Skeletal muscle satellite cell (primary cell): ENCODE data around the gene PLCB1.

Experiments used
- H3K27me3 ChIP-seq: 2 replicates; pipeline ENCODE4 v1.7.0; 2013; ENCODE audit warnings: low read length; ENCODE audit not compliant: control insufficient read depth, insufficient read depth
- H3K36me3 ChIP-seq: 2 replicates; pipeline ENCODE4 v1.7.0; 2013; ENCODE audit warnings: mild to moderate bottlenecking, control low read depth, low read length; ENCODE audit not compliant: insufficient read depth
- H3K4me1 ChIP-seq: 2 replicates; pipeline ENCODE4 v1.7.0; 2013; ENCODE audit warnings: low read length; ENCODE audit not compliant: control insufficient read depth, insufficient read depth
- H3K4me2 ChIP-seq: 2 replicates; pipeline ENCODE4 v1.7.0; 2013; ENCODE audit warnings: mild to moderate bottlenecking, low read length
- H3K4me3 ChIP-seq: 2 replicates; pipeline ENCODE4 v1.7.0; 2013; ENCODE audit warnings: low read length
- H3K9ac ChIP-seq: 2 replicates; pipeline ENCODE4 v1.7.0; 2013; ENCODE audit warnings: mild to moderate bottlenecking, low read depth, low read length, moderate library complexity
- H3K9me3 ChIP-seq: replicated peaks from 2 replicates; pipeline ENCODE4 v1.7.0; 2013; ENCODE audit warnings: mild to moderate bottlenecking, control low read depth, low read length

The PLCB1 gene

GRCh38 chr20:8778387-8778786 lies 646.3 kb downstream of the PLCB1 start:
- Histone ChIP-seq H3K4me1 (peaks cover 17% of the 10 kb centered on the region), H3K4me3 (no peak overlapping the region), H3K9ac (no peak overlapping the region), H3K36me3 (no peaks in the 10 kb centered on the region), H3K27me3 (no peaks in the 10 kb centered on the region), H3K9me3 (no peaks in the 10 kb centered on the region), H3K4me2 (no peak overlapping the region)

- H3K9ac ChIP-seq = no peak overlapping the region
- H3K4me1 ChIP-seq = peaks cover 13% of the 10 kb centered on the region
- H3K27me3 ChIP-seq = no peaks in the 10 kb centered on the region
- H3K4me2 ChIP-seq = no peak overlapping the region
- H3K36me3 ChIP-seq = no peaks in the 10 kb centered on the region
- no peak overlapping the region for H3K4me3 ChIP-seq
- H3K9me3 ChIP-seq = no peaks in the 10 kb centered on the region
These were observed 648.8 kb downstream of the PLCB1 start for GRCh38 chr20:8780915-8781314.

- Histone ChIP-seq H3K36me3 (no peaks in the 10 kb centered on the region), H3K4me2 (peak overlapping the region; percentile 6), H3K9ac (no peak overlapping the region), H3K27me3 (no peaks in the 10 kb centered on the region), H3K4me1 (peaks cover 13% of the 10 kb centered on the region), H3K4me3 (no peak overlapping the region), H3K9me3 (no peaks in the 10 kb centered on the region)
These were observed 650.7 kb downstream of the PLCB1 start for GRCh38 chr20:8782804-8783203.

- Histone ChIP-seq H3K9ac (no peak overlapping the region), H3K9me3 (no peaks in the 10 kb centered on the region), H3K4me3 (no peak overlapping the region), H3K4me1 (peaks cover 13% of the 10 kb centered on the region), H3K36me3 (no peaks in the 10 kb centered on the region), H3K4me2 (no peak overlapping the region), H3K27me3 (no peaks in the 10 kb centered on the region)
These were observed 651.7 kb downstream of the PLCB1 start for GRCh38 chr20:8783734-8784133.

GRCh38 chr20:8786383-8786782 lies 654.3 kb downstream of the PLCB1 start:
- Histone ChIP-seq H3K27me3 (no peaks in the 10 kb centered on the region), H3K9me3 (no peaks in the 10 kb centered on the region), H3K4me3 (no peak overlapping the region), H3K9ac (no peak overlapping the region), H3K4me1 (peaks cover 13% of the 10 kb centered on the region), H3K36me3 (no peaks in the 10 kb centered on the region), H3K4me2 (no peak overlapping the region)

GRCh38 chr20:8787090-8787489 lies 655.0 kb downstream of the PLCB1 start:
- Histone ChIP-seq H3K4me1 (peaks cover 13% of the 10 kb centered on the region), H3K9ac (no peak overlapping the region), H3K4me3 (no peak overlapping the region), H3K4me2 (no peak overlapping the region), H3K27me3 (no peaks in the 10 kb centered on the region), H3K36me3 (no peaks in the 10 kb centered on the region), H3K9me3 (no peaks in the 10 kb centered on the region)

- Histone ChIP-seq H3K36me3 (no peaks in the 10 kb centered on the region), H3K27me3 (no peaks in the 10 kb centered on the region)
These were observed 656.2 kb downstream of the PLCB1 start for GRCh38 chr20:8788275-8788674.

GRCh38 chr20:8788831-8789230 lies 656.8 kb downstream of the PLCB1 start:
- H3K4me3 ChIP-seq = no peak overlapping the region
- H3K36me3 ChIP-seq = no peaks in the 10 kb centered on the region
- peaks cover under 1% of the 10 kb centered on the region for H3K4me1 ChIP-seq
- H3K9me3 ChIP-seq = no peaks in the 10 kb centered on the region
- H3K27me3 ChIP-seq = no peaks in the 10 kb centered on the region
- H3K9ac ChIP-seq = no peak overlapping the region
- no peak overlapping the region for H3K4me2 ChIP-seq

More at GRCh38 chr20:8788275-8788674, 656.2 kb downstream of the PLCB1 start:
- no peak overlapping the region for H3K4me2 ChIP-seq
- H3K9ac ChIP-seq = no peak overlapping the region
- H3K4me1 ChIP-seq = peaks cover 4% of the 10 kb centered on the region
- no peaks in the 10 kb centered on the region for H3K9me3 ChIP-seq
- no peak overlapping the region for H3K4me3 ChIP-seq

- Histone ChIP-seq H3K9me3 (no peaks in the 10 kb centered on the region), H3K4me1 (no peaks in the 10 kb centered on the region), H3K9ac (peak overlapping the region; percentile 17), H3K36me3 (no peaks in the 10 kb centered on the region), H3K27me3 (no peaks in the 10 kb centered on the region), H3K4me2 (no peak overlapping the region), H3K4me3 (no peak overlapping the region)
These were observed 658.5 kb downstream of the PLCB1 start for GRCh38 chr20:8790442-8791074.

GRCh38 chr20:8795404-8795803 lies 663.3 kb downstream of the PLCB1 start:
- H3K4me2 ChIP-seq = no peak overlapping the region
- H3K9me3 ChIP-seq = no peaks in the 10 kb centered on the region
- no peak overlapping the region for H3K4me3 ChIP-seq
- no peaks in the 10 kb centered on the region for H3K36me3 ChIP-seq
- no peak overlapping the region for H3K9ac ChIP-seq
- no peaks in the 10 kb centered on the region for H3K4me1 ChIP-seq
- no peaks in the 10 kb centered on the region for H3K27me3 ChIP-seq

- Histone ChIP-seq H3K4me1 (no peaks in the 10 kb centered on the region), H3K4me3 (no peak overlapping the region), H3K36me3 (no peaks in the 10 kb centered on the region), H3K9ac (no peak overlapping the region), H3K9me3 (no peaks in the 10 kb centered on the region), H3K4me2 (no peak overlapping the region), H3K27me3 (no peaks in the 10 kb centered on the region)
These were observed 664.1 kb downstream of the PLCB1 start for GRCh38 chr20:8796088-8796660.

GRCh38 chr20:8798505-8798904 lies 666.4 kb downstream of the PLCB1 start:
- Histone ChIP-seq H3K4me1 (no peaks in the 10 kb centered on the region), H3K36me3 (no peaks in the 10 kb centered on the region), H3K4me3 (no peak overlapping the region), H3K4me2 (no peak overlapping the region), H3K9me3 (no peaks in the 10 kb centered on the region), H3K9ac (no peak overlapping the region), H3K27me3 (no peaks in the 10 kb centered on the region)
